Caco-2 (cell line): Measurements from ENCODE around the gene TMEM145. TPM values are rescaled to one million over a fixed set of nuclear protein-coding genes. Genes with fewer than 3 reads are reported as not detected.

Source experiments
- BruUV-seq: library from RNA; stranded (reverse); fragments of 400-500 nt; replicated peaks from 2 replicates; lab custom pipeline; 2021; lab: Mats Ljungman, UMichigan
- CTCF ChIA-PET: fragments of 300-600 bp; sonication (Branson Sonifier 250); formaldehyde crosslinking; loops from one replicate; lab custom pipeline; 2022; ENCODE audit warnings: antibody characterized with exemption; lab: Charles Lee
- POLR2A ChIA-PET: fragments of 300-600 bp; sonication (Branson Sonifier 250); formaldehyde crosslinking; loops from one replicate; lab custom pipeline; 2022; ENCODE audit warnings: antibody characterized with exemption; lab: Charles Lee
- DNase-seq, 2 experiments: peaks; one replicate each; pipeline versions ENCODE4 v3.0.0 to v3.0.0-alpha.2; 2020 to 2022
- H3K27me3 ChIP-seq: replicated peaks from 2 replicates; pipeline ENCODE4 v1.6.0; 2011; ENCODE audit warnings: low read length; ENCODE audit not compliant: control insufficient read depth, insufficient read depth
- H3K36me3 ChIP-seq: 2 replicates; pipeline ENCODE4 v1.5.1; 2011; ENCODE audit warnings: low read length; ENCODE audit not compliant: control insufficient read depth, insufficient read depth
- H3K4me1 ChIP-seq: fragments of 250-450 bp; sonication (Bioruptor Pico); 2 replicates; pipeline ENCODE4 v1.5.1; 2020; ENCODE audit warnings: mild to moderate bottlenecking
- H3K4me3 ChIP-seq: 2 replicates; pipeline ENCODE4 v1.5.1; 2011; ENCODE audit warnings: low read depth, mild to moderate bottlenecking, control low read depth, low read length
- H3K9me3 ChIP-seq: fragments of 250-450 bp; sonication (Bioruptor Pico); 2 replicates; pipeline ENCODE4 v1.5.1; 2020; ENCODE audit warnings: mild to moderate bottlenecking, moderate library complexity
- H3K27ac Mint-ChIP-seq: one replicate; pipeline ENCODE4 v1.8.0; 2022; ENCODE audit warnings: mixed read lengths; ENCODE audit not compliant: unreplicated experiment
- H3K27me3 Mint-ChIP-seq: one replicate; pipeline ENCODE4 v1.8.0; 2022; ENCODE audit warnings: mixed read lengths; ENCODE audit not compliant: insufficient read depth, unreplicated experiment
- H3K36me3 Mint-ChIP-seq: one replicate; pipeline ENCODE4 v1.8.0; 2022; ENCODE audit warnings: mild to moderate bottlenecking, mixed read lengths; ENCODE audit not compliant: insufficient read depth, unreplicated experiment
- H3K4me1 Mint-ChIP-seq: one replicate; pipeline ENCODE4 v1.8.0; 2022; ENCODE audit warnings: low read depth, mixed read lengths; ENCODE audit not compliant: unreplicated experiment
- H3K4me3 Mint-ChIP-seq: one replicate; pipeline ENCODE4 v1.8.0; 2022; ENCODE audit warnings: mild to moderate bottlenecking, moderate library complexity, mixed read lengths; ENCODE audit not compliant: unreplicated experiment
- H3K9me3 Mint-ChIP-seq: one replicate; pipeline ENCODE4 v1.8.0; 2022; ENCODE audit warnings: mixed read lengths; ENCODE audit not compliant: unreplicated experiment
- CTCF ChIP-seq, 2 experiments: fragments of 200-600 bp in 1 of 2; IDR thresholded peaks; 1 replicate in 1 of 2; 2 replicates in 1 of 2; pipeline versions ENCODE4 v1.5.1 to v1.8.0; 2011 to 2022; ENCODE audit warnings: antibody characterized with exemption in 1 of 2, control low read depth in 1 of 2, inconsistent platforms in 1 of 2, low read depth in 1 of 2, low read length in 1 of 2, mild to moderate bottlenecking in 1 of 2, moderate library complexity in 1 of 2; ENCODE audit not compliant: insufficient read depth in 1 of 2, severe bottlenecking in 1 of 2, unreplicated experiment in 1 of 2
- intact Hi-C: fragments of 100-400 bp; cut with micrococcal nuclease; formaldehyde crosslinking; loops from one replicate; pipeline ENCODE4 v1.10.0; 2022; ENCODE audit not compliant: unreplicated experiment
- total RNA-seq: library from RNA; stranded (reverse); gene quantifications from 2 replicates; pipeline ENCODE4 v1.2.3, GENCODE V29; 2022

The TMEM145 gene
- total RNA-seq, 1 experiment from 2014 or later, result 2.2 TPM

DNA sequence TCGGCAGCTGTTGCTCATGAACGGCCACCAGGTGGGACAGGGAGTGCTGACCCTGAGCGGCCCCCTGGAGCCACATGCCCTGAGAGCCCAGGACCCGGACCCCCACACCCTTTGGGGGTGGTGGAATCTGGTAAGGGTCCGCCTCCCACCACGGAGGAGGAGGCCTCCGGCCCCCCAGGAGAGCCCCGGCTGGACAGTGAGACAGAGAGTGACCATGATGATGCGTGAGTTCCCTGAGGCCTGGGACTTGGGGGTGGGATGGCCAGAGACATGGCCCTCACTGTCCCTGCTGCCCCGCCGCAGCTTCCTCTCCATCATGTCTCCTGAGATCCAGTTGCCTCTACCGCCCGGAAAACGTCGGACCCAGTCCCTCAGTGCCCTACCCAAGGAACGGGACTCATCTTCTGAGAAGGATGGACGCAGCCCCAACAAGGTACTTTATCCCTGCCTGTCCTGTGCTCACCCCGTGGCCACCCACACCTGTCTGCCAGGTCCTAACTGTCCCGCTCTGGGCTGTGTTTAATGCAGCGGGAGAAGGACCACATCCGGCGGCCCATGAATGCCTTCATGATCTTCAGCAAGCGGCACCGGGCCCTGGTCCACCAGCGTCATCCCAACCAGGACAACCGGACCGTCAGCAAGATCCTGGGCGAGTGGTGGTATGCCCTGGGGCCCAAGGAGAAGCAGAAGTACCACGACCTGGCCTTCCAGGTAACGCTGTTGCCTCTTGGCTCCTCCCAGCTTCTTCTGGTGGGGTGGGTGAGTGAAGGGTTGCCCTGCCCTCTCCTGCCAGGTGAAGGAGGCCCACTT is 25.9 kb upstream of the TMEM145 start:
- ChIA-PET POLR2A (no interaction called here), CTCF (no interaction called here)
- no TSS peak for BruUV-seq
- Histone ChIP-seq H3K9me3 (no peaks in the 10 kb centered on the region), H3K4me3 (no peak overlapping the region), H3K4me1 (peaks cover 27% of the 10 kb centered on the region), H3K36me3 (peaks cover 1% of the 10 kb centered on the region; the same call in 1 of the 2 replicates), H3K27me3 (no peaks in the 10 kb centered on the region)
- peaks cover 18% of the 10 kb centered on the region for H3K4me1 Mint-ChIP-seq
- H3K36me3 Mint-ChIP-seq, result peaks cover 31% of the 10 kb centered on the region
- no peaks in the 10 kb centered on the region for H3K9me3 Mint-ChIP-seq
- H3K4me3 Mint-ChIP-seq, result no peak overlapping the region
- peak in 1 of 2 experiments; percentile 38 for DNase-seq
- TF ChIP-seq CTCF (IDR thresholded peaks at IDR 0.05; ENCODE audit: insufficient read depth in 1 of 2, low read depth in 1 of 2, low read length in 1 of 2, severe bottlenecking in 1 of 2, unreplicated experiment in 1 of 2), result no peak
- no peak overlapping the region for H3K27ac Mint-ChIP-seq
- H3K27me3 Mint-ChIP-seq, result no peaks in the 10 kb centered on the region
- intact Hi-C loops, result no loop called here

DNA sequence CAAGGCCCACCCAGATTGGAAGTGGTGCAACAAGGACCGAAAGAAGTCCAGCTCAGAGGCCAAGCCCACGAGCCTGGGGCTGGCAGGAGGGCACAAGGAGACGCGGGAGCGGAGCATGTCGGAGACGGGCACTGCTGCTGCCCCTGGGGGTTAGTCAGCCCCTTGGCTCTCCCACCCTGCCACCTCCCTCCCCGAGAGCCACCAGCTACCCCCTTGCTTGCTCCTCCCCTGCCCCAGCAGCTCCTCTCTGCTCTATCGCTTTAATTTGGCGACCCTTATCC is 25.3 kb upstream of the TMEM145 start:
- no peaks in the 10 kb centered on the region for H3K27me3 ChIP-seq
- no peaks in the 10 kb centered on the region for H3K9me3 ChIP-seq
- intact Hi-C loops, result no loop called here
- Mint-ChIP-seq H3K9me3 (no peaks in the 10 kb centered on the region), H3K4me3 (no peak overlapping the region), H3K4me1 (peaks cover 16% of the 10 kb centered on the region), H3K27ac (no peak overlapping the region), H3K36me3 (peaks cover 29% of the 10 kb centered on the region), H3K27me3 (no peaks in the 10 kb centered on the region)
- no peak for TF ChIP-seq CTCF (IDR thresholded peaks at IDR 0.05; ENCODE audit: insufficient read depth in 1 of 2, low read depth in 1 of 2, low read length in 1 of 2, severe bottlenecking in 1 of 2, unreplicated experiment in 1 of 2)
- ChIA-PET CTCF (no interaction called here), POLR2A (no interaction called here)
- no peak for DNase-seq
- BruUV-seq, result no TSS peak
- peaks cover 23% of the 10 kb centered on the region for H3K4me1 ChIP-seq
- no peak overlapping the region for H3K4me3 ChIP-seq
- peaks cover 3% of the 10 kb centered on the region; the same call in 1 of the 2 replicates for H3K36me3 ChIP-seq

- Histone ChIP-seq H3K36me3 (peaks cover 3% of the 10 kb centered on the region; the same call in 1 of the 2 replicates), H3K4me1 (peaks cover 18% of the 10 kb centered on the region), H3K9me3 (no peaks in the 10 kb centered on the region), H3K4me3 (no peak overlapping the region), H3K27me3 (no peaks in the 10 kb centered on the region)
- Mint-ChIP-seq H3K9me3 (no peaks in the 10 kb centered on the region), H3K27ac (no peak overlapping the region), H3K4me3 (no peak overlapping the region), H3K36me3 (peaks cover 32% of the 10 kb centered on the region), H3K27me3 (no peaks in the 10 kb centered on the region), H3K4me1 (peaks cover 21% of the 10 kb centered on the region)
- intact Hi-C loops, result no loop called here
- no TSS peak for BruUV-seq
- CTCF ChIA-PET, result interaction anchor here (0.9 kb wide), 1 partner anchor 9 kb away, joined by 3 read pairs; no protein-coding TSS in a partner anchor
- no peak for DNase-seq
- POLR2A ChIA-PET, result no interaction called here
- no peak for TF ChIP-seq CTCF (IDR thresholded peaks at IDR 0.05; ENCODE audit: insufficient read depth in 1 of 2, low read depth in 1 of 2, low read length in 1 of 2, severe bottlenecking in 1 of 2, unreplicated experiment in 1 of 2)
Measured at GRCh38 chr19:42288387-42288786, 24.7 kb upstream of the TMEM145 start.
